GM18907 (cell line): Measurements from ENCODE around the gene SPOPL.
"Not testable (repeated sequence)": the region's sequence is repeated elsewhere in the genome, so short reads cannot be mapped to it uniquely, and the experiment has no call there.

Experiments
- ATAC-seq: cut with Tn5 transposase; IDR thresholded peaks from one replicate; pipeline ENCODE4 v1.9.1; 2021; ENCODE audit warnings: mild to moderate bottlenecking, moderate library complexity; ENCODE audit not compliant: unreplicated experiment

The SPOPL gene

GRCh38 chr2:138501425-138502254 is at the start of gene SPOPL:
TSS of gene SPOPL (plus strand) at chr2:138501770. CDS start at chr2:138550217, 48,447 bp downstream.
- ATAC-seq, result peak; percentile 81

- no peak for ATAC-seq
These were observed 49.2 kb upstream of the SPOPL start for GRCh38 chr2:138452324-138452723.

GRCh38 chr2:138453815-138454214 is 47.8 kb upstream of the SPOPL start:
- no peak for ATAC-seq

- no peak for ATAC-seq
These were observed 46.8 kb upstream of the SPOPL start for GRCh38 chr2:138454761-138455160.

GRCh38 chr2:138455275-138455674 is 46.3 kb upstream of the SPOPL start:
- ATAC-seq, result no peak

GRCh38 chr2:138455691-138456090 is 45.9 kb upstream of the SPOPL start:
- ATAC-seq, result no peak

- ATAC-seq, result not testable (repeated sequence)
These were observed 38.9 kb upstream of the SPOPL start for GRCh38 chr2:138462689-138463088.

GRCh38 chr2:138468617-138469016 is 33.0 kb upstream of the SPOPL start:
- ATAC-seq, result no peak

GRCh38 chr2:138469411-138469810 is 32.2 kb upstream of the SPOPL start:
- ATAC-seq, result no peak

- no peak for ATAC-seq
These were observed 30.6 kb upstream of the SPOPL start for GRCh38 chr2:138470941-138471340.

- ATAC-seq, result no peak
These were observed 27.3 kb upstream of the SPOPL start for GRCh38 chr2:138474100-138474825.

GRCh38 chr2:138475277-138475776 is 26.2 kb upstream of the SPOPL start:
- ATAC-seq, result peak; percentile 91

- ATAC-seq, result no peak
These were observed 25.4 kb upstream of the SPOPL start for GRCh38 chr2:138476186-138476585.

GRCh38 chr2:138476940-138477339 is 24.6 kb upstream of the SPOPL start:
- ATAC-seq, result peak; percentile 46

GRCh38 chr2:138482796-138483195 is 18.8 kb upstream of the SPOPL start:
- not testable (repeated sequence) for ATAC-seq

GRCh38 chr2:138485019-138485418 is 16.6 kb upstream of the SPOPL start:
- ATAC-seq, result no peak

- ATAC-seq, result no peak
These were observed 15.0 kb upstream of the SPOPL start for GRCh38 chr2:138486363-138487198.

- no peak for ATAC-seq
These were observed 10.7 kb upstream of the SPOPL start for GRCh38 chr2:138490673-138491494.

GRCh38 chr2:138491495-138491862 is 10.1 kb upstream of the SPOPL start:
- no peak for ATAC-seq

GRCh38 chr2:138492160-138492559 is 9.4 kb upstream of the SPOPL start:
- no peak for ATAC-seq
